GM21423 (cell line): Measurements from ENCODE around the gene STC2.

Source experiments
- ATAC-seq: cut with Tn5 transposase; IDR thresholded peaks from one replicate; pipeline ENCODE4 v1.9.1; 2021; ENCODE audit warnings: mild to moderate bottlenecking, moderate library complexity; ENCODE audit not compliant: unreplicated experiment

The STC2 gene

GRCh38 chr5:173314166-173314952 is 13.9 kb downstream of the STC2 start:
- no peak for ATAC-seq

GRCh38 chr5:173313351-173313801 is 14.8 kb downstream of the STC2 start:
- ATAC-seq, result no peak

- no peak for ATAC-seq
These were observed 15.4 kb downstream of the STC2 start for GRCh38 chr5:173312821-173313220.

GRCh38 chr5:173311818-173312585 is 16.2 kb downstream of the STC2 start:
- no peak for ATAC-seq

GRCh38 chr5:173310861-173311785 is 17.1 kb downstream of the STC2 start:
- no peak for ATAC-seq

- ATAC-seq, result no peak
These were observed 17.9 kb downstream of the STC2 start for GRCh38 chr5:173310218-173310769.

- no peak for ATAC-seq
These were observed 18.5 kb downstream of the STC2 start for GRCh38 chr5:173309731-173310130.

GRCh38 chr5:173308226-173308625 is 20.0 kb downstream of the STC2 start:
- ATAC-seq, result no peak

- ATAC-seq, result no peak
These were observed 20.5 kb downstream of the STC2 start for GRCh38 chr5:173307695-173308094.

GRCh38 chr5:173306695-173307094 is 21.5 kb downstream of the STC2 start:
- ATAC-seq, result no peak

- no peak for ATAC-seq
These were observed 23.6 kb downstream of the STC2 start for GRCh38 chr5:173304591-173304988.

- ATAC-seq, result no peak
These were observed 24.2 kb downstream of the STC2 start for GRCh38 chr5:173303878-173304590.

GRCh38 chr5:173302546-173303155 is 25.6 kb downstream of the STC2 start:
- no peak for ATAC-seq

- ATAC-seq, result no peak
These were observed 26.3 kb downstream of the STC2 start for GRCh38 chr5:173301695-173302545.

GRCh38 chr5:173300389-173301047 is 27.7 kb downstream of the STC2 start:
- ATAC-seq, result no peak

GRCh38 chr5:173299820-173300219 is 28.4 kb downstream of the STC2 start:
- no peak for ATAC-seq

GRCh38 chr5:173298213-173298926 is 29.8 kb downstream of the STC2 start:
- no peak for ATAC-seq

GRCh38 chr5:173297813-173298212 is 30.4 kb downstream of the STC2 start:
- ATAC-seq, result no peak
